ENCODE results near the gene GOLGA6L9. TPM values are rescaled to one million over a fixed set of nuclear protein-coding genes. Genes with fewer than 3 reads are reported as not detected.
"Not testable (repeated sequence)": the region's sequence is repeated elsewhere in the genome, so short reads cannot be mapped to it uniquely, and the experiment has no call there.

Gene GOLGA6L9
- total and polyA plus RNA-seq, 5 donors from 2014 or later, result 0.15 to 2.9 (median 0.41) TPM

- H3K4me3 ChIP-seq (ENCODE audit: low read depth, low read length), result no peak overlapping the region
- no peaks in the 10 kb centered on the region for H3K36me3 ChIP-seq (ENCODE audit: control insufficient read depth, insufficient read depth, low read length)
- Mint-ChIP-seq H3K36me3 (peaks cover 3% of the 10 kb centered on the region), H3K9me3 (peaks cover 0 to 4% (median 0%) of the 10 kb centered on the region in 7 donors), H3K27ac (peak overlapping the region in 1 of 3 donors; percentile 79), H3K4me3 (no peak overlapping the region), H3K27me3 (no peaks in the 10 kb centered on the region), H3K4me1 (peaks cover 0 to 3% (median 1%) of the 10 kb centered on the region in 4 donors)
- H3K9me3 ChIP-seq (ENCODE audit: control insufficient read depth in 2 of 2, low read length in 2 of 2), result no peaks in the 10 kb centered on the region
- H3K27me3 ChIP-seq (ENCODE audit: control insufficient read depth, insufficient read depth, low read length), result no peaks in the 10 kb centered on the region
- ATAC-seq (ENCODE audit: low read depth in 2 of 2) (no peak), DNase-seq (no peak)
- no peak overlapping the region for H3K27ac ChIP-seq (ENCODE audit: insufficient read depth, low read length, poor library complexity, severe bottlenecking)
- H3K4me1 ChIP-seq (ENCODE audit: control insufficient read depth, insufficient read depth, low read length, poor library complexity, severe bottlenecking), result no peaks in the 10 kb centered on the region
Observed at GRCh38 chr15:82398785-82399184, 30.8 kb upstream of the GOLGA6L9 start.

GRCh38 chr15:82399366-82400103, 30.1 kb upstream of the GOLGA6L9 start:
- not testable (repeated sequence) for ATAC-seq (ENCODE audit: low read depth in 2 of 2); H3K36me3 Mint-ChIP-seq; H3K4me1 ChIP-seq (ENCODE audit: control insufficient read depth, insufficient read depth, low read length, poor library complexity, severe bottlenecking); H3K27me3 ChIP-seq (ENCODE audit: control insufficient read depth, insufficient read depth, low read length); H3K27me3 Mint-ChIP-seq; H3K9me3 Mint-ChIP-seq; DNase-seq; H3K36me3 ChIP-seq (ENCODE audit: control insufficient read depth, insufficient read depth, low read length); H3K9me3 ChIP-seq (ENCODE audit: control insufficient read depth in 2 of 2, low read length in 2 of 2); H3K4me3 ChIP-seq (ENCODE audit: low read depth, low read length); H3K4me1 Mint-ChIP-seq; H3K27ac ChIP-seq (ENCODE audit: insufficient read depth, low read length, poor library complexity, severe bottlenecking); H3K4me3 Mint-ChIP-seq
- H3K27ac Mint-ChIP-seq, result peak overlapping the region in 1 of 3 donors; percentile 14

- not testable (repeated sequence) for H3K27ac ChIP-seq (ENCODE audit: insufficient read depth, low read length, poor library complexity, severe bottlenecking); H3K9me3 ChIP-seq (ENCODE audit: control insufficient read depth in 2 of 2, low read length in 2 of 2); H3K27me3 Mint-ChIP-seq; H3K27me3 ChIP-seq (ENCODE audit: control insufficient read depth, insufficient read depth, low read length); ATAC-seq (ENCODE audit: low read depth in 2 of 2); DNase-seq; H3K27ac Mint-ChIP-seq; H3K9me3 Mint-ChIP-seq; H3K4me3 Mint-ChIP-seq; H3K4me3 ChIP-seq (ENCODE audit: low read depth, low read length); H3K36me3 ChIP-seq (ENCODE audit: control insufficient read depth, insufficient read depth, low read length); H3K4me1 ChIP-seq (ENCODE audit: control insufficient read depth, insufficient read depth, low read length, poor library complexity, severe bottlenecking)
- H3K36me3 Mint-ChIP-seq, result peaks cover 12% of the 10 kb centered on the region
- peaks cover 10 to 21% (median 14%) of the 10 kb centered on the region in 4 donors for H3K4me1 Mint-ChIP-seq
Observed at GRCh38 chr15:82401918-82402317, 27.7 kb upstream of the GOLGA6L9 start.

- H3K27me3 Mint-ChIP-seq; H3K9me3 Mint-ChIP-seq; ATAC-seq (ENCODE audit: low read depth in 2 of 2); H3K27ac Mint-ChIP-seq; H3K4me1 ChIP-seq (ENCODE audit: control insufficient read depth, insufficient read depth, low read length, poor library complexity, severe bottlenecking); H3K27ac ChIP-seq (ENCODE audit: insufficient read depth, low read length, poor library complexity, severe bottlenecking); H3K27me3 ChIP-seq (ENCODE audit: control insufficient read depth, insufficient read depth, low read length); H3K9me3 ChIP-seq (ENCODE audit: control insufficient read depth in 2 of 2, low read length in 2 of 2); H3K4me3 ChIP-seq (ENCODE audit: low read depth, low read length); H3K4me3 Mint-ChIP-seq; H3K36me3 ChIP-seq (ENCODE audit: control insufficient read depth, insufficient read depth, low read length); H3K36me3 Mint-ChIP-seq; DNase-seq: not testable (repeated sequence)
- H3K4me1 Mint-ChIP-seq, result peaks cover 10 to 21% (median 16%) of the 10 kb centered on the region in 4 donors
Observed at GRCh38 chr15:82402341-82402740, 27.3 kb upstream of the GOLGA6L9 start.

- Mint-ChIP-seq H3K4me1 (peaks cover 10 to 22% (median 16%) of the 10 kb centered on the region in 4 donors), H3K4me3 (peak overlapping the region in 3 of 4 donors; percentile 4 to 55 (median 33)), H3K27ac (peak overlapping the region in 1 of 3 donors; percentile 56)
- H3K27ac ChIP-seq (ENCODE audit: insufficient read depth, low read length, poor library complexity, severe bottlenecking); H3K9me3 ChIP-seq (ENCODE audit: control insufficient read depth in 2 of 2, low read length in 2 of 2); ATAC-seq (ENCODE audit: low read depth in 2 of 2); DNase-seq; H3K27me3 ChIP-seq (ENCODE audit: control insufficient read depth, insufficient read depth, low read length); H3K36me3 ChIP-seq (ENCODE audit: control insufficient read depth, insufficient read depth, low read length); H3K4me3 ChIP-seq (ENCODE audit: low read depth, low read length); H3K9me3 Mint-ChIP-seq; H3K36me3 Mint-ChIP-seq; H3K27me3 Mint-ChIP-seq; H3K4me1 ChIP-seq (ENCODE audit: control insufficient read depth, insufficient read depth, low read length, poor library complexity, severe bottlenecking): not testable (repeated sequence)
Observed at GRCh38 chr15:82406211-82406610, 23.4 kb upstream of the GOLGA6L9 start.

GRCh38 chr15:82410306-82410705, 19.3 kb upstream of the GOLGA6L9 start:
- H3K4me1 ChIP-seq (ENCODE audit: control insufficient read depth, insufficient read depth, low read length, poor library complexity, severe bottlenecking); ATAC-seq (ENCODE audit: low read depth in 2 of 2); H3K4me3 ChIP-seq (ENCODE audit: low read depth, low read length); H3K27ac ChIP-seq (ENCODE audit: insufficient read depth, low read length, poor library complexity, severe bottlenecking); DNase-seq; H3K36me3 ChIP-seq (ENCODE audit: control insufficient read depth, insufficient read depth, low read length); H3K27ac Mint-ChIP-seq; H3K36me3 Mint-ChIP-seq; H3K9me3 Mint-ChIP-seq; H3K4me3 Mint-ChIP-seq; H3K27me3 Mint-ChIP-seq; H3K27me3 ChIP-seq (ENCODE audit: control insufficient read depth, insufficient read depth, low read length); H3K9me3 ChIP-seq (ENCODE audit: control insufficient read depth in 2 of 2, low read length in 2 of 2): not testable (repeated sequence)
- peaks cover 6 to 26% (median 12%) of the 10 kb centered on the region in 4 donors for H3K4me1 Mint-ChIP-seq

- H3K9me3 Mint-ChIP-seq; H3K36me3 Mint-ChIP-seq; H3K27me3 ChIP-seq (ENCODE audit: control insufficient read depth, insufficient read depth, low read length); H3K9me3 ChIP-seq (ENCODE audit: control insufficient read depth in 2 of 2, low read length in 2 of 2); H3K36me3 ChIP-seq (ENCODE audit: control insufficient read depth, insufficient read depth, low read length); H3K4me3 ChIP-seq (ENCODE audit: low read depth, low read length); H3K27ac Mint-ChIP-seq; H3K27ac ChIP-seq (ENCODE audit: insufficient read depth, low read length, poor library complexity, severe bottlenecking); ATAC-seq (ENCODE audit: low read depth in 2 of 2); H3K27me3 Mint-ChIP-seq; H3K4me3 Mint-ChIP-seq; DNase-seq; H3K4me1 ChIP-seq (ENCODE audit: control insufficient read depth, insufficient read depth, low read length, poor library complexity, severe bottlenecking): not testable (repeated sequence)
- H3K4me1 Mint-ChIP-seq, result peaks cover 0 to 15% (median 7%) of the 10 kb centered on the region in 4 donors
Observed at GRCh38 chr15:82411595-82411994, 18.0 kb upstream of the GOLGA6L9 start.

GRCh38 chr15:82414525-82415191, 15.0 kb upstream of the GOLGA6L9 start:
- H3K27me3 Mint-ChIP-seq; ATAC-seq (ENCODE audit: low read depth in 2 of 2); H3K4me1 Mint-ChIP-seq; H3K4me3 Mint-ChIP-seq; H3K27me3 ChIP-seq (ENCODE audit: control insufficient read depth, insufficient read depth, low read length); H3K36me3 ChIP-seq (ENCODE audit: control insufficient read depth, insufficient read depth, low read length); DNase-seq; H3K4me3 ChIP-seq (ENCODE audit: low read depth, low read length); H3K27ac Mint-ChIP-seq; H3K4me1 ChIP-seq (ENCODE audit: control insufficient read depth, insufficient read depth, low read length, poor library complexity, severe bottlenecking); H3K27ac ChIP-seq (ENCODE audit: insufficient read depth, low read length, poor library complexity, severe bottlenecking); H3K9me3 Mint-ChIP-seq; H3K9me3 ChIP-seq (ENCODE audit: control insufficient read depth in 2 of 2, low read length in 2 of 2); H3K36me3 Mint-ChIP-seq: not testable (repeated sequence)
